Stimulated activated CD4-positive, alpha-beta T cell treated with anti-CD3 and anti-CD28 coated beads, TNF-alpha, amount 100 ng/mL, for 24 hours (primary cell): ENCODE results near the gene BCAS1.
"Not testable (repeated sequence)": the region's sequence is repeated elsewhere in the genome, so short reads cannot be mapped to it uniquely, and the experiment has no call there.

Source experiments
- DNase-seq, 3 experiments: peaks; one replicate each; pipeline ENCODE4 v3.0.0-alpha.2; 2020; ENCODE audit warnings: low read depth in 3 of 3

Gene BCAS1

DNA sequence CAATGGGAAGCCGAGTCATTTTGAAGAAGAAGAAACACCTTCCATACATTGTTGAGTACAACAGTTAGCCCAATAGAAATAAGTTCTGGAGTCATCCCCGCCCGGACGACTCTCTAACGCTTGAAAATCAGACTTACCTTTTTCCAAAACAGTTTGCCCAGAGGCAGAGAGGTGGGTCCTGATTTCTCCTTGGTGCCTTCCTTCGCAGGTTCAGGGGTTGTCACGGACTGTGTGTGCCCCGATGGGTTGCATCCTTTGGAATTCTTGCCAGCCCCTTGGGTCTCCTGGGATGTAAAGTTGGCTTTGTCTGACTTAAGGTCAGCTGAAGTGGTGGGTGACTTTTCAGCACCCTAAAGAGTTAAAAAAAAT lies 85.3 kb downstream of the BCAS1 start:
- DNase-seq: no peak

DNA sequence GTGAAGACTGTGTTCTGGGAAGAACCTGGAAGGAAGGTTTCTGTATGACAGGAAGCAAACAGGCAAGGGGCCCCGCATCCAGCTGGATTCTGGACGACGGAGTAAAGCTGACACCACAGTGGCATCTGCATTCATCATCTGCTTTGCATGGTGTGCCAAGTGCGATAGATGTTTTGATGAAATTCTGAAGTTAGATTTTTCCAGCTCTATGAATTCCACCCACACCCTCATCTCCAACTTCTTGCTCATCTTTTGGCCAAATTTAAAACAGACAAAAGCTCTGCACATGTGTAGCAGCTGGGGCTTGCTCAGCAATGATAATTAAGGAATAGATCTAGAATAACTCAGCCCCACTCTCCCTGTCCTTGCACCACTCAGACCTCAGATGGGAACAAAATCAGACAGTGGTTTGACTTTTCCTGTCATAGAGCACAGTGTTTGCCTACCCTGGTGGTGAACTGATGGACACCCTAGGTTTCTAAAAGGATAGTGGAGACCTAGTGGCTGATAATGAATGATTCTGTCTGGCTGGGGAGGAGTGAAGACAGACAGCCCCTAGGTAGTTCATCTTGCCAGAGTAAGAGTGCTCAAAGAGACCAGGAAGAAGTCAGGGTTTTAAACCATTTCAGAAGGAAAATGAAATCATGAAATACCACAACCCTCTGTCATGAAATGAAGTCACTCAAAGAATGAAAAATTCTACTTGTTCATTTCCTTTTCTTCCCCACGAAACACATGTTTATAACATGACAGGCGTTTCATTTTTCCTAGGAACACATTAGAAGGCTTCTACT lies 85.8 kb downstream of the BCAS1 start:
- DNase-seq: no peak

DNA sequence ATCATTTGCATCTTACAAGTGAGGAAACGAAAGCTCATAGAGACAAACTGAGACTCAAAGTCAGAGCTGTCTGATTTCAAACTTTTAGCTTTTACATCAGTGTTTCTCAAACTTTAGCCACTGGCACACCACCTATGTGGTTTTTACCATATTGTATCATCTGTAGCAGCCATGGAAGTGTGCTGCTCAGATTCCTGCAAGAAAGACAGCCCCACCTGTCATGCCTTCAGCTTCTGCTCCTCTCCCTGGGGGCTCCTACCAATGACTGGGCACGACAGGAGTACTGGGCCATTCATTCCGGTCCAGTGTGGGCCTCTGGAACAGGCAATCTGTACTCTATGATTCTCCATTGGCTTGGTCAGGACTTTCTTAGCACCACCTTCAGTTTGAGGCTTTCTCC lies 87.0 kb downstream of the BCAS1 start:
- DNase-seq: no peak

DNA sequence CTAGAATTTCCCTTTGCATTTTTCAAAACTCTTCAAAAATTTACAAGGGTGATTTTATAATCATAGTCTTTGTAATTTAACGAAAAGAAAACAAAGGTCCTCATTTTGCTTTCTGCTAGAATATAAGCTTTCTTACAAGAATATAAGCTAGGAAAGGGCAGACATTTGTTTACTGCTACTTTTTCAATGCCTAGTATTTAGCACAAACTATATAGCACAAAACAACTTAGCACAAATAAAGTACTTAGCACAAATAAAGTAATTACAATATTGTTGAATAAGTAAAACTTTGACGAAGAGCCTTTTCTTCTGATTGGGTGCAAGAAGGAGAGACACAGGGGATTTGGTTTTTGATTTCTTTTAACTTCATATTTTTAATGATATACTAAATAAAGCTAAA lies 87.8 kb downstream of the BCAS1 start:
- DNase-seq: no peak

DNA sequence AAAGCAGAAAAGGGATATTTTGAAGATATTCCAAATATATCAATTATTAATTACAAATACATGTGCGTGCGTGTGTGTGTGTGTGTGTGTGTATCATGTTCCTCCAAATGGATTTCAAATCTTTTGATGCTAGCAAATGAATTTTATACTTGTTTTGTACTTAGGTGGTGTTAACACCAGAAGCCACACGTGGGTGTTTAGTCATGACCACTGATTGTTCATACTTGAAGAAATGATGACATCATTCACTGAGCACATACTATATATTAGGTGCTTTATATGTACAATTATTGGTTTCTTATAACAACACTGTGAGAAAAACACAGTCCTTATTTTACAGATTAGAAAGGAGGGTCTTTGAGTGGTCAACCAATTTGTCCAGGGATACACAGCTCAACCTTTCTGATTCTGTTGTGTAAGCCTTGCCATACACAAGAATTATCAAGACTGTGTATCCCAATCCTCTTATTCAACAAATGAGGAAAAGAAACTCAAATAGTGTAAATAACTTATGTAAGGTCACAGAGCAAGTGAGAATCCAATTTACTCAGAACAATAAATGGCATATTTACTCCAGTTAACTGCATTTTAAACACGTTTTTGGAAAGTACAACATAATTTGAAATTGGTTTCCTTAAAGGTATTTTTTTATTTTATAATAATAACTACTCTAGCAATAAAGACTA lies 88.5 kb downstream of the BCAS1 start:
- DNase-seq: no peak

DNA sequence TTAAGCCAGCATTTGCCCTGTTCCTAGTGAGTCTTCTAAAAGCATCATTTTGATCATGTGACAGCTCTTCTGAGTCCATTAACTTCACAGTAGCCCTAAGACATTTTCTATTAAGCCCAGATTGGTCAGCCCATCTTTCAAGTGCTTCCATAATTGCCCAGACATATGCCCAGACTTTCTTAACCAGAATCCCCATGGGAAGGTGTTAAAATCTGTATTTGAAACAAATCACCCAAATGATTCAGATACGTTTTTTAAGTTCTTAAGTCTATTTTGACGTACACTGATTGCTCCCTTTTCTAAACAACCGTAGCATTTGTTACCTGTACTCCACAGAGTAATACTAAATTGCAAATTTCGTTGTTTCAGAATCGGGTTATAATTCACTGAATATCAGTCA lies 89.3 kb downstream of the BCAS1 start:
- DNase-seq: no peak

DNA sequence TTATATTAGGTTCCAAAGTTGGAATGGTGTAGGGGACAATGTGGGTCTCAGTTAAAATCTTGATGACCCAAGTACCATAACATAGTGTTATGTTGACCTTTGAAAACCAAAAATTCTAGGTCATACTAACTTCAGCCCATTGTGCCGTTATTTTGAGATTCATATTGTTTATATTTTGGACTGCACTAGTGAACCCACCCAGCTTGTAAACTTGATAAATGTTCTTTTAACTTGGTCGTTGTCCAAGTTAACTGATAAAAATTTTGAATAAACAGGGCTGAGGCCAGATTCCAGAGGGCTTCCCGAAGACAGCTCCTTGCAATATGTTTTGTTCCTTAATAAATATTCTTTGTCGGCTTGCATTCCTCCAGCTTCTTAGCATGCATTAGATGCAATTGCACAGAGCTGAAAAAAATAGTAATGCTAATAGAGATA lies 90.3 kb downstream of the BCAS1 start:
- DNase-seq: no peak

DNA sequence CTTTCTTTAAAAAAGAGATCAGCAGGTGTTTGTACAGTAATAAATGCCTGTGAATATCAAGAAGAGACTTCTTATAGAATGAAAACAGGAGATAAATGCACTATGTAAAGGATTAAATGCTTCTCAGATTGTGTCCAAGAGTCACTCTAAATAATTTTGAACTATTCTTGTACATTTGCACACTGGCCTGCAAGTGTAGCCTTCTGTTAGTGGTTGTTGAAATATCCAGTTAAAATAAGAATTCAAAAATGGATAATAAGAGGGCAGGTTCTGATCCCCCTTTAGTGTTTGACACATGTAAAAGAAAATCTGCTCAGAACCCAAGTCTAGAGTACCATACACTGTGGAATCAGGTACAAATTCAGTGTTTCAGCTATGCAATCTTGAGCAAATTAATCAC lies 91.9 kb downstream of the BCAS1 start:
- no peak for DNase-seq

DNA sequence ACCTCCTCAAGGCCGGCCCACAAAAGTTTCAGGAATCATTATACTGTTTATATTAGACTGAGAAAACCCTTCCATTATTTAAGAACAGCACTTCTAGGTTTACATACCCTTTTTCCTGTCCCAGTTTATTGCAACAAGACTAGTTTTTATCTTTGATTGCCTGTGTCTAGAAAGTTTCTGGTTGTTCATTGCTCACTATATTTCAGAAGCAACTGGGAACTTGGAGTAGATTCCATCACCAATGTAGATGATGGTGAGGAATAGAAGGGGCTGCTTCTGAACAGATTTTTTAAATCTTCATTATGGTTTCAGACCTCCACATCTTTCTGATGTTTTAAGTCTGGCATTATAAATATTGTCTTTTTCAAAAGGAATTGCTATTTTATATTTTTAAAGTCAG lies 93.0 kb downstream of the BCAS1 start:
- no peak for DNase-seq

DNA sequence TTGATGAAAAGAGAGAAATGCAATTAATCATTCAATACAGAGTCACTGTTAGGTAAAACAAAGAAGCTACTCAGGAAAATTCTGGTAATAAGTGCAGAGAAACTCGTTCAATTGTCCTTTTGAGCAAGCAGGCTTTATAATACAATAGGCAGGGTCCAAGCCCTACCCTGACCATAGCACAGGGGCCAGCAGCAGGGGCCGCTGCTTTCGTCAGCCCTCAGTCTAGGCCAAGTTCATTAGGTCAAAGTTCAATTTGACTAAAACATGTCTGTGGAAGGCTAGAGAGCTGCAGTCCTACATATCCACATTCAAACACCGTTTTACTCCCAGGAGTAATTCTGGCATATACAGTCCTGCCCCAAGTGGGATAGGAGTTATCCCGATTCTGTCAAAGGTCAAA lies 94.6 kb downstream of the BCAS1 start:
- DNase-seq: no peak

DNA sequence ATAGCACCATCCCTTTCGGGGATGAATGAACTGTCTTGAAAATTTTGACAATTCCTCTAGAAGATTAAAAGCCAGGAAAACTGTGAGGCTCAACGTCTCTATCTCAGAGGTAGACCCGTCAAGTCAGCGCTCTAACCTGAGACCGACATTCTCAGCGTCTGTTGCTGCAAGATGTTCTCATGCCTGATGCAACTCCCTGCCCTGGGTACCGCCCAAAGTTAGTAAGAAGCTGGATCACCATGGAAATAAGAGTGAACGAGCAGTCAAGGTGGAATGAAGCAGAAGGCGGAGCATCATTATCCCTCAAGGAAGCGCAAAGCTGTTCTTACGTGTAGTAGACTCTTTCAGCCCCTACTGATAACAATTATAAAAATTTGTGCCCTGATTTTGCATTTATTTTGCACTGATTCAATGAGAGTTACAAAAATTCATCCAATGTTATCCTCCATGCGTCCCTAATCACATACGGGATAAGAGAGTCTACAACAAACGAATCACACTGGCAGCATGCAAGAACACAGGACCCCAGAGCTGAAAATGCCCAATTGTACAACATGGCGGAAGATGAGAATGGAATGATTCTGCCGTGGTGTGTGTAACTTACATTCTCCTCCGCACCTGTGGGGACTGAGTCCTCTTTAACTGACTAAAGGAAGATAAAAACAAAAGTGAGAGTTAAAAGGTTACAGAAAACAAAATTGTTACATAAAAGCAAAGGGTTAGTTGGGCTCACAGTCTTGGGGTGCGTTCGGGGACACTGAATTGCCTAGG lies 95.4 kb downstream of the BCAS1 start:
- DNase-seq: no peak

DNA sequence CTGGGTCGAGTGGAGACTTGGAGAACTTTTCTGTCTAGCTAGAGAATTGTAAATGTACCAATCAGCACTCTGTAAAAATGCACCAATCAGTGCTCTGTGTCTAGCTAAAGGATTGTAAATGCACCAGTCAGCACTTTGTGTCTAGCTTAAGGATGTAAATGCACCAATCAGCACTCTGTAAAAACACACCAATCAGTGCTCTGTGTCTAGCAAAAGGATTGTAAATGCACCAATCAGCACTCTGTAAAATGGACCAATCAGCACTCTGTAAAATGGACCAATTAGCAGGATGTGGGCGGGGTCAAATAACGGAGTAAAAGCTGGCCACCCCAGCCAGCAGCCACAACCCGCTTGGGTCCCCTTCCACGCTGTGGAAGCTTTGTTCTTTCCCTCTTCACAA lies 96.5 kb downstream of the BCAS1 start:
- not testable (repeated sequence) for DNase-seq

DNA sequence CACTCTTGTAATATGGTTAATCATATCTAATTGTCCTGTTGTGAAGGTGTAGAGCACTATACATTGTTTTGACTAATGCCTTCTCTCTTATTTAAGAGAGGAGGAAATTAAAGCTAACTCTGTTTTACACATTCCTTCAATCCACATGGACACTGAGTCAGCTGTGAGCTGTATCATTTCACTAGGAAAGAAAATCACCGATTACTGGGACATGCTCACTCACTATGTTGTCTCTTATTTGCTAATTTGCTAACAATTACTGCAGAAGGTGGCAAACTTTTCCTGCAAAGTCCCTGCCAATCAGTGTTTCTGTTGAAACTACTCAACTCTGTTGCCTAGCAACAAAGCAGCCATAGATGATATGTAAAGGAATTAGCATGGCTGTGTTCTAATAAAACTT lies 98.2 kb downstream of the BCAS1 start:
- DNase-seq: no peak

DNA sequence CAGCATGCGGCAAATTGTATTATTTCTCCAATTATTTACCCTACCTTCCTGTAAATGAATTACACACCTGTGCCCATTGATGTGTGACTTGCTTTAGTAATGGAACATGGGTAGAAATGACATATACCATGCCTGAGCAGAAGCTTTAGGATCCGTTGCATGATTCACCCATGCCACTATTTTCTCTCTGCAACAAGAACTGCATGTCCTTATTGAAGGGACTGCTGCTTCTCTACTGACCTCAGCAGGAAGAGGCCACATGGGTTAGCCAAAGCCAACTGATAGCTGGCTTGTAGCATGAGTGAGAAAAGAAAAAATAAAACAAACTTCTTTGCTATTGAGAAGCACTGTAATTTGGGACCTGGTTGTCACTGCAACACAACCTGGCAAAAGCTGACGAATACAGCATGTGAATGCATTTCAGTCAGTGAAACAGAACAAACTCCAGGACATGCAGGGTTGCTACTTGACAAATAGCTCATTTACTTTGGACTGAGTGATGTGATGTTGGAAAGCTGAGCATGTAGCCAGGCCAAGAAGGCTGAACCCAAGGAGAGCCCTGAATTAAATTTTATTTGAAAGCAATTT lies 99.2 kb downstream of the BCAS1 start:
- DNase-seq: no peak

DNA sequence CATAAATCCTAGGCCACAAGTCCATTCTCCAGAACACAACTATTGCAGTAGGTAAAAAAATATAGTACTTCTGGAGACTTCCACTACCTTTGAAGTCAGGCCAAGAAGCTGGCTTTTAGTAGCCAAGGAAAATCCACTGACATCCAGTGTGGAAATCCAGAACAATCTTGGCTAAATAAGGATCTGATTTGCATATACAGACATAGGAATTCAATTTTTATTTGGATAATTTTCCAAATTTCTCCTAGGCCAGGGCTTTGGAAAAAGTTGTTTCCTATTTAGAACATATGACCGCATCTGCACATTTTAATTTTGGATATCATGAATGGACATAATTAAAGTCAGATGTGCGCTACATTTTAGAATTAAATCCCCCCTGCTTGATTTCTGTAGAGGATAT lies 100.2 kb downstream of the BCAS1 start:
- DNase-seq: no peak

DNA sequence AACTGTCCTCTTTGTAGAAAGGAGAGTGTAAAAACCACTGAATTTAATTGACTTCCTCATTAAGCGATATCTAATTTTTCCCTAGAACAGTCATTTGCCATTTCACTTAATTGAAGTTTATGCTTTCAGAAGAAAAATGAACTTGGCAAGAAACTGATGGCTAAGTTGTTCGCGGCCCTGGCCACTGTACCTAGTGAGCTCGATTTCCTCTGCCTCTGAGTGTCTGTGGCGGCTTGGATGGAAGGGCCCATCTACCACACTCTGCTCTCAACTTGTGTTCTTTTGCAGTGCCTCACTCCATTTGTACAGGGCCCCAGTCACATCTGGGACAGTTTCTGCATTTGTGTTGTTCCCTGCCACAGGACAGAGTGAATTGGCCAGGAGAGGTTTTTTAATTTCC lies 102.9 kb downstream of the BCAS1 start:
- no peak for DNase-seq

DNA sequence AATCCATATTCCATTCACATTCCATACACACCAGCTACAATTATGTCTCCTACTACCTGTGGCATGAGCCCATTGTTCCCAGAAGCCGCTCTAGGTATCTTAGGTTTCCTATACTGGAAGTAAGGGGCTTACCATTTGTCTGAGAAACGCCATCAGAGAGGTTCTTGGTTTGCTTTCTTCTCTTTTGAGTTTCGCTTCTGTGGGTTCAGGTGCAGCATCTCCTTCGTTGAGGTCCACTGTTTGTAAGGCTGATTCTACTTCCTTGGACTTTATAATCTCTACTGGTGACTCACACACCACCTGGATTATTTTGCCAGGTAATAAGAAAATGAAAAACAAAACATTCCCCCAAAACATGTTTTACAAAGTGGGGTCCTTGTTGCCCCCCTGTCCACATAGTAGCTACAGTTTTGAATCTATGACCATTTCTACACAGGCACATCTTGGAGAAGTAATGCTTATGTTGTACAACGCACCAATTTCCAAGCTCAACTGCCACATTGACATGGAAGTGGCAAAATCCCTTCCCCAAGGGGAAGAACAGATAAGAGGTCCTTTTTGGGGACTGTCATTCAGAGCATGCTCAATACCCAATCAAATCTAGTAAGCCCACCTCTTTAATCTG lies 103.5 kb downstream of the BCAS1 start:
- DNase-seq: no peak

DNA sequence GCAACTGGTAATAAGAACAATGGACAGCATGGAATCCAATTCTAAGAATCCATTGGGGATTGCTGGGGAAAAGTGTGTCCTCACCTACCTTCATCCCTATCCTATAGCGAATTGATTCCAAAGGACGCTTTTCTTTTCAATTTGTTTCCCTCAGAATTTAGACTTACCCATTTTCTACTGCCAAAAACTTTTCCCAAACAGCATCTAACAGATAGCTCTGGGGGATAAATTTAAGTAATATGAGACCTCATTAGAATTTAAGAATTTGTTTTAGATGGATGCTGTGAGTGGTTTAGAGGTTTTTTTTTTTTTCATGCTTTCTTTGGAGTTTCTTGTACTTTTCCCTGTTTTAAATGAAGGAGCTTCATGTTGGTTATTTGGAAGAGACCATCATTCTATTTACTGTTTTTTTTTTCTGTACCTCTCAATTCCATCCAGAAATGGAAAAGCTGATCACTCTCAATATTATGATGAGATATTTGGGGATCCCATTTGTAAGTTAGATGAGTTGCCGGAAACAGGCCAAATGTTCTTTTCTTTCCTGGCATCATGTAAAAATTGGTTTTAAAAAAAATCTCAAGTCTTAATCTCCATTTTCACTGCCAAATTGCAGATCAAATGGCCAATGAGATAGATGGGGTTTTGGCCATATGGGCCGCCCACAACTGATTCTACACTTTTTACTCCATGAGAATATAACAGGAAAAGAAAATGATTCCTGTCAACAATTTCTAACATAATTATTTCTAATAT lies 105.7 kb downstream of the BCAS1 start:
- no peak for DNase-seq

DNA sequence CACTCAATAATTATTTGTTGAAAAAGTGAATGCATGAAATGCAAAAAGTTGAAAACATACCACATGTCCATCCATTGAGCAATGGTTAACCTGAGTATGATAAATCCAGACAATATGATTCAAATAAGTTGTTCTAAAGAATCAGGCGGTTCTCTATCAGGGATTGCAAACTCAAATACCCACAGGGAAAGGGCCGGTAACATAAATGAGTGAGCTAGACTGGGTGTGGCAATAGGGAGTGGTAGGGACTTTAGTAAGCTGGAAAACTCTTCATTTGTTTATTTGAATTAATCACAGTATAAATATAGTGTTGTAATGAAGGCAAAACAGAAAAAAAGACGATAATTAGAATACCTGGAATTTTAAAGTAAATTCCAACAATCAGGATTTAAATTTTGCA lies 106.3 kb downstream of the BCAS1 start:
- DNase-seq: no peak

DNA sequence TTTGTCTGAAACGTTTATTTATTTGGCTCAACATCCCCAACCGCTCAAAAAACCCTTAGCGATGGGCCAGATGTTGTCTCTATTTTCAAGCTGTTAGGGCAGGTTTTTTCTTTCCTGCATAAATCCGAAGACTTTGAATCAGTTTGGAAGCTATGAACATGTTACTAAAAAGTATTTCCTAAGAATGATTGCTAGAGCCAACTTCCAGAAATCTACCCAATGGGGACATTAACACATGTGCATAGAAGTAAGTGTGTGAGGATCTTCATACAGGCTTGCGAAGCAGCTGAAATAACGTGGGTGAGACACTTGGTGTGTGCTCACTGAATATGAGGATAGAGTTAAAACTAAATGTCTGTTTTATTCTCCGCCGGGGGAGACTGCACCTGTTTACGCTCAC lies 106.8 kb downstream of the BCAS1 start:
- no peak for DNase-seq

DNA sequence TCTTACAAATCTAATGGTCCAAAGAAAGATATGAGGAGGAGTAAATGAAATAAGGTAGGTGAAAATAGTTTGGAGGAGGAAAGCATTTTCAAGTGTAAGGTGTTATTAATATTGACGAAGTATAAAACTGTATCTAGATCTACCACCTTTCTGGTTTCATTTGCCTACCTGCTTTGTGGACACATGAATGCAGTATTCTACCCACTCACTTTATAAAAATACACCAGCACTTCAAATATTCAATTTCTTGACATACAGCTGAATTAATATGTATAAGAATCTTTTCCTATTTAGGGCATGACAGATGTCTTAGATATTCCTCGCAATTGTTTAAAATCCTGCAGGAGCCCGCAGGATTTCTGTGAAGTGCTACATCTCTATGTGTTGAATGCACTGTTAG lies 108.0 kb downstream of the BCAS1 start:
- DNase-seq: no peak
